ENCODE results near the gene GLIS2.

GRCh38 chr16:4350787-4351659 lies 35.2 kb downstream of the GLIS2 start, which contains the start of gene PAM16:
- no peak for TF ChIP-seq CTCF (conservative IDR thresholded peaks at IDR 0.05)
- no peak for TF ChIP-seq EZH2 (IDR thresholded peaks at IDR 0.05; ENCODE audit: low read depth)

Data from PC-9 (cell line).